BLaER1 (cell line): Measurements from ENCODE around the gene KCNA10.
A peak's percentile ranks its signal among the peaks of the same experiment; 100 is the strongest.

Experiments
- H3K27ac ChIP-seq: shearing (Covaris generic); formaldehyde crosslinking; 2 replicates; pipeline ENCODE4 v1.8.1; 2022
- H3K27me3 ChIP-seq: shearing (Covaris generic); formaldehyde crosslinking; 2 replicates; pipeline ENCODE4 v1.8.1; 2022
- H3K36me3 ChIP-seq: shearing (Covaris generic); formaldehyde crosslinking; 2 replicates; pipeline ENCODE4 v1.8.1; 2022
- H3K4me1 ChIP-seq: shearing (Covaris generic); formaldehyde crosslinking; 2 replicates; pipeline ENCODE4 v1.8.1; 2022
- H3K4me2 ChIP-seq: shearing (Covaris generic); formaldehyde crosslinking; 2 replicates; pipeline ENCODE4 v1.8.1; 2022
- H3K4me3 ChIP-seq: shearing (Covaris generic); formaldehyde crosslinking; 2 replicates; pipeline ENCODE4 v1.8.1; 2022
- H3K9ac ChIP-seq: shearing (Covaris generic); formaldehyde crosslinking; 2 replicates; pipeline ENCODE4 v1.8.1; 2022
- H3K9me3 ChIP-seq: shearing (Covaris generic); formaldehyde crosslinking; 2 replicates; pipeline ENCODE4 v1.8.1; 2022
- H4K20me1 ChIP-seq: shearing (Covaris generic); formaldehyde crosslinking; 2 replicates; pipeline ENCODE4 v1.8.1; 2022
- Cebpa-rat ChIP-seq: shearing (Covaris generic); IDR thresholded peaks from 2 replicates; pipeline ENCODE4 v1.8.1; 2022

KCNA10 gene

GRCh38 chr1:110504226-110504625 lies 14.7 kb downstream of the KCNA10 start:
- H3K27ac ChIP-seq: no peak overlapping the region
- H4K20me1 ChIP-seq: no peaks in the 10 kb centered on the region
- no peak for TF ChIP-seq Cebpa-rat
- H3K4me1 ChIP-seq: peaks cover 16% of the 10 kb centered on the region
- H3K27me3 ChIP-seq: no peaks in the 10 kb centered on the region
- no peak overlapping the region for H3K4me2 ChIP-seq
- no peaks in the 10 kb centered on the region for H3K9me3 ChIP-seq
- no peak overlapping the region for H3K4me3 ChIP-seq
- H3K9ac ChIP-seq: no peak overlapping the region
- H3K36me3 ChIP-seq: no peaks in the 10 kb centered on the region

GRCh38 chr1:110503471-110503870 lies 15.5 kb downstream of the KCNA10 start:
- Histone ChIP-seq H4K20me1 (no peaks in the 10 kb centered on the region), H3K27me3 (no peaks in the 10 kb centered on the region), H3K9ac (no peak overlapping the region), H3K36me3 (no peaks in the 10 kb centered on the region), H3K27ac (no peak overlapping the region), H3K4me2 (no peak overlapping the region), H3K9me3 (no peaks in the 10 kb centered on the region), H3K4me3 (no peak overlapping the region), H3K4me1 (peaks cover 14% of the 10 kb centered on the region)
- no peak for TF ChIP-seq Cebpa-rat

GRCh38 chr1:110502402-110503151 lies 16.4 kb downstream of the KCNA10 start:
- TF ChIP-seq Cebpa-rat: no peak
- Histone ChIP-seq H3K36me3 (no peaks in the 10 kb centered on the region), H3K27ac (no peak overlapping the region)

DNA sequence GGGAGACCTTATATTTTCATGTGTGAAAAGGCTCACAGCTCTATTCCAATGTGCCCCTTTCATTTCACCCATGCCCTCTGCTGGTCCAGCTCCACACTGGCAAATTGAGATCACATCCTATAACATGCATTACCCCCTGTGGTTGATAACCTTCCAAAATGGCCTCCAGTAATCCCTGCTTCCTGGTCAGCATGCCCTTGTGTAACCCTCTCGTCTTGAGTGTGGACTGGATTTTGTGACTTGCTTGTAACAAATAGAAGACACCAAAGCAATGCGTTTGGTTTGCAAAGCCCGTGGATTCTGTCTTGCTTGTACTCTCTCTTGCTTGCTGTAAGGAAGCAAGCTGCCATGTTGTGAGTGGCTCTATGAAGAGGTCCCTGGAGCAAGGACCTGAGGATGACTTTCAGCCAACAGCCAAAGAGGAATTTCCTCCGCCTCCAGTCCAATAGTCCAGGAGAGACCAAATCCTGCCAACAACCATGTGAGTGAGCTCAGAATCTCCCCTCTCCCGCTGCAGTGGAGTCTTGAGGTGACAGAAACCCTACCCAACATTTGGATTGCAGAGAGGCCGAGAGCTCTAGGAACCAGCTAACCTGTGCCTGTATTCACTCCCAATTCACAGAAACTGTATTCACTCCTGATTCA lies 17.4 kb downstream of the KCNA10 start:
- H4K20me1 ChIP-seq: no peaks in the 10 kb centered on the region
- H3K27me3 ChIP-seq: no peaks in the 10 kb centered on the region
- H3K27ac ChIP-seq: no peak overlapping the region
- H3K9ac ChIP-seq: no peak overlapping the region
- no peaks in the 10 kb centered on the region for H3K36me3 ChIP-seq
- no peak overlapping the region for H3K4me2 ChIP-seq
- no peaks in the 10 kb centered on the region for H3K9me3 ChIP-seq
- TF ChIP-seq Cebpa-rat: no peak
- H3K4me3 ChIP-seq: no peak overlapping the region
- H3K4me1 ChIP-seq: no peaks in the 10 kb centered on the region

More at GRCh38 chr1:110502402-110503151, 16.4 kb downstream of the KCNA10 start:
- Histone ChIP-seq H3K4me2 (no peak overlapping the region), H3K27me3 (no peaks in the 10 kb centered on the region), H4K20me1 (no peaks in the 10 kb centered on the region), H3K9ac (no peak overlapping the region), H3K4me3 (no peak overlapping the region), H3K4me1 (peaks cover 5% of the 10 kb centered on the region), H3K9me3 (no peaks in the 10 kb centered on the region)

- Histone ChIP-seq H3K27me3 (no peaks in the 10 kb centered on the region), H4K20me1 (no peaks in the 10 kb centered on the region), H3K9me3 (no peaks in the 10 kb centered on the region), H3K36me3 (no peaks in the 10 kb centered on the region), H3K27ac (no peak overlapping the region), H3K4me2 (no peak overlapping the region), H3K4me3 (no peak overlapping the region), H3K4me1 (peaks cover 6% of the 10 kb centered on the region; the same call in 1 of the 2 replicates), H3K9ac (no peak overlapping the region)
- TF ChIP-seq Cebpa-rat: no peak
Measured at GRCh38 chr1:110498270-110498669, 20.7 kb downstream of the KCNA10 start.

- Histone ChIP-seq H3K27me3 (no peaks in the 10 kb centered on the region; the same call in 1 of the 2 replicates), H3K4me3 (no peak overlapping the region), H3K4me2 (no peak overlapping the region), H4K20me1 (no peaks in the 10 kb centered on the region), H3K4me1 (peaks cover 6% of the 10 kb centered on the region; the same call in 1 of the 2 replicates), H3K36me3 (no peaks in the 10 kb centered on the region), H3K9me3 (no peaks in the 10 kb centered on the region), H3K9ac (no peak overlapping the region), H3K27ac (no peak overlapping the region)
- TF ChIP-seq Cebpa-rat: no peak
Measured at GRCh38 chr1:110495926-110496600, 22.9 kb downstream of the KCNA10 start.

- no peak for TF ChIP-seq Cebpa-rat
- H3K4me2 ChIP-seq: no peak overlapping the region
Measured at GRCh38 chr1:110494522-110495406, 24.2 kb downstream of the KCNA10 start.

DNA sequence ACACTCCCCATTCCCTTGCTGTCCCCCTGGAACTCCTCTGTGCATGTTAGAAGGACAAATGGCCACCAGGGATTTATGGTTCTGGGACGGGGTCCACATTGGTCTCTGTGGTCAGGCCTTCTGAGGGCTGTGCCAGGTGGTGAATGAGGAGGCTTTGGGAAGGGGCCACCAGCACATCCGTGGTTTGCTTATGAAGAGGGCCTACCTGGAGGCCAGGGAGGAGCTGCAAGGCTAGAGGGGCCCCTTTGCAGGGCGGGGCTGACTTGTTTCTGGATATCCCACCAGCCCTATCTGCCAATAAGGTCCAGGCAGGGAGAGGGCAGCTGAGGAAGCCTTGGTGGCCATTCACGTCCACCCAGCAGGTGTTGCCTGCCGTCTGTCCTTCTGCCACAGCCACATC lies 24.9 kb downstream of the KCNA10 start:
- Histone ChIP-seq H3K36me3 (no peaks in the 10 kb centered on the region), H3K27me3 (no peaks in the 10 kb centered on the region; the same call in 1 of the 2 replicates), H3K9me3 (no peaks in the 10 kb centered on the region), H3K4me3 (no peak overlapping the region), H3K9ac (no peak overlapping the region), H3K4me2 (no peak overlapping the region), H3K27ac (no peak overlapping the region), H4K20me1 (no peaks in the 10 kb centered on the region), H3K4me1 (peaks cover 6% of the 10 kb centered on the region; the same call in 1 of the 2 replicates)
- TF ChIP-seq Cebpa-rat: no peak

More at GRCh38 chr1:110494522-110495406, 24.2 kb downstream of the KCNA10 start:
- peaks cover 6% of the 10 kb centered on the region; the same call in 1 of the 2 replicates for H3K4me1 ChIP-seq
- H3K9me3 ChIP-seq: no peaks in the 10 kb centered on the region
- no peak overlapping the region for H3K27ac ChIP-seq
- H3K36me3 ChIP-seq: no peaks in the 10 kb centered on the region
- H3K9ac ChIP-seq: peak overlapping the region; percentile 27; the same call in 1 of the 2 replicates
- H3K4me3 ChIP-seq: no peak overlapping the region
- no peaks in the 10 kb centered on the region; the same call in 1 of the 2 replicates for H3K27me3 ChIP-seq
- no peaks in the 10 kb centered on the region for H4K20me1 ChIP-seq

DNA sequence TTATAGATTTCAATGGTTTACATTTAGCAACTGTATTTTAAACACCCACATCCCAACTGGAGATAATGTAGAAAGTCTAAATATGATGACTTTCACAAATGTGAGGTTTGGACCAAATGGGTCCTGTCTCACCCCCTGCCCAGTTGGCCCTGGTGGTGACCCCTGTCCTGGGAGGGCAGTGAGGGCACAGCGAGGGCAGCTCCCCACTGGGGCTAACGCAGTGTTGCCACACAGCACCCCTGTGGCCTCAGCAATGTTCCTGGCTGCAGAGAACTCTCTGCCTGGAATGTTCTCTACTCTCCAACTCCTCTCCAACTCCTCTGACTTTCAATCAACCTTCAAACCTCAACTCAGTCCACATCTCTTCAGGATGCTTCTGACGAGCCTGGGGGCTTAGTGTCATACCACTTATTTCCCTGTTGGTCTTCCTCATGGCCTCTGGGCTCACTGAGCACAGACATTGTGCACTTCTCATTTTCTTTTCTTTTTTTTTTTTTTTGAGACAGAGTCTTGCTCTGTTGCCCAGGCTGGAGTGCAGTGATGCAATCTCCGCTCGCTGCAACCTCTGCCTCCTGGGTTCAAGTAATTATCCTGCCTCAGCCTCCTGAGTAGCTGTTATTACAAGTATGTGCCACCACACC lies 25.8 kb downstream of the KCNA10 start:
- peaks cover 6% of the 10 kb centered on the region; the same call in 1 of the 2 replicates for H3K4me1 ChIP-seq
- no peaks in the 10 kb centered on the region for H4K20me1 ChIP-seq
- H3K36me3 ChIP-seq: no peaks in the 10 kb centered on the region
- no peak for TF ChIP-seq Cebpa-rat
- no peaks in the 10 kb centered on the region; the same call in 1 of the 2 replicates for H3K27me3 ChIP-seq
- H3K4me2 ChIP-seq: no peak overlapping the region
- H3K9me3 ChIP-seq: no peaks in the 10 kb centered on the region
- no peak overlapping the region for H3K9ac ChIP-seq
- no peak overlapping the region for H3K27ac ChIP-seq
- H3K4me3 ChIP-seq: no peak overlapping the region
